HepG2 (cell line): ENCODE data around the gene CAMKV. TPM values are rescaled to one million over a fixed set of nuclear protein-coding genes. Genes with fewer than 3 reads are reported as not detected.

Source experiments
- ATAC-seq: fragments of 200-7000 bp; cut with Tn5 transposase; 3 replicates; pipeline ENCODE4 v1.9.1; 2020; ENCODE audit warnings: mild to moderate bottlenecking, moderate library complexity
- BruUV-seq: library from RNA; stranded (reverse); fragments of 400-500 nt; replicated peaks from 2 replicates; lab custom pipeline; 2021; lab: Mats Ljungman, UMichigan
- CTCF ChIA-PET: fragments of 300-600 bp; formaldehyde crosslinking; extraction: SDS; loops from one replicate; lab custom pipeline; 2021; ENCODE audit warnings: low total read pairs, inconsistent platforms, low intra/inter-chr PET ratio; lab: Yijun Ruan, JAX
- POLR2A ChIA-PET: fragments of 350-600 bp; sonication (Branson Sonifier 250); formaldehyde crosslinking; loops from one replicate; lab custom pipeline; 2020; ENCODE audit warnings: antibody characterized with exemption, inconsistent platforms; lab: Yijun Ruan, JAX
- DNase-seq: peaks from one replicate; pipeline ENCODE4 v3.0.0-alpha.2; 2015; ENCODE audit warnings: low spot score
- FAIRE-seq: peaks from 3 replicates; lab custom pipeline; 2011; peaks lifted over from hg19 to GRCh38; lab: Jason Lieb, UNC
- H2AFZ ChIP-seq: one replicate; pipeline ENCODE4 v1.6.1; 2011; ENCODE audit warnings: low read length, inconsistent platforms
- H3K27ac ChIP-seq: fragments of 300-600 bp; 3 replicates; pipeline ENCODE4 v1.8.0; 2011; ENCODE audit warnings: mixed run types, mild to moderate bottlenecking, mixed read lengths, low read length, inconsistent platforms; ENCODE audit not compliant: insufficient read depth; ENCODE audit errors: extremely low read length
- H3K27me3 ChIP-seq, 2 experiments: fragments of 200-600 bp in 1 of 2; 2 replicates in 1 of 2; 3 replicates in 1 of 2; pipeline versions ENCODE4 v1.6.0 to v1.8.0; 2011; ENCODE audit warnings: low read length in 2 of 2, mild to moderate bottlenecking in 2 of 2, moderate library complexity in 2 of 2, inconsistent platforms in 1 of 2; ENCODE audit not compliant: insufficient read depth in 2 of 2, control insufficient read depth in 1 of 2
- H3K36me3 ChIP-seq, 2 experiments: fragments of 200-600 bp in 1 of 2; replicated peaks in 1 of 2; 2 replicates in 1 of 2; 3 replicates in 1 of 2; pipeline versions ENCODE4 v1.5.1 to v1.8.0; 2011; ENCODE audit warnings: low read length in 2 of 2, inconsistent platforms in 1 of 2; ENCODE audit not compliant: insufficient read depth in 2 of 2, control insufficient read depth in 1 of 2
- H3K4me1 ChIP-seq: 2 replicates; pipeline ENCODE4 v1.5.1; 2012; ENCODE audit warnings: low read length, inconsistent platforms; ENCODE audit not compliant: insufficient read depth
- H3K4me2 ChIP-seq: 2 replicates; pipeline ENCODE4 v1.6.0; 2011; ENCODE audit warnings: low read depth, low read length, inconsistent platforms
- H3K4me3 ChIP-seq, 3 experiments: fragments of 200-600 bp in 1 of 3; sonication (generic), shearing (Covaris generic) in 1 of 3; replicated peaks in 1 of 3; 2 replicates each; pipeline ENCODE4 v1.5.1; 2011 to 2016; ENCODE audit warnings: low read length in 3 of 3, inconsistent platforms in 2 of 3, low read depth in 2 of 3, mild to moderate bottlenecking in 2 of 3, control low read depth in 1 of 3, mixed read lengths in 1 of 3; ENCODE audit not compliant: insufficient read depth in 1 of 3
- H3K79me2 ChIP-seq: one replicate; pipeline ENCODE4 v1.6.1; 2011; ENCODE audit warnings: low read length, inconsistent platforms; ENCODE audit not compliant: insufficient read depth
- H3K9ac ChIP-seq: 2 replicates; pipeline ENCODE4 v1.6.0; 2011; ENCODE audit warnings: mild to moderate bottlenecking, low read depth, low read length, inconsistent platforms; ENCODE audit not compliant: insufficient read depth
- H3K9me3 ChIP-seq: 2 replicates; pipeline ENCODE4 v1.5.1; 2012; ENCODE audit warnings: mild to moderate bottlenecking, low read length
- H4K20me1 ChIP-seq: 2 replicates; pipeline ENCODE4 v1.6.0; 2011; ENCODE audit warnings: inconsistent platforms, mild to moderate bottlenecking, low read length, moderate library complexity; ENCODE audit not compliant: insufficient read depth
- CCDC6 ChIP-seq: sonication (generic); formaldehyde crosslinking; IDR thresholded peaks from 2 replicates; pipeline ENCODE4 v1.8.1; 2022; ENCODE audit warnings: mild to moderate bottlenecking, missing genetic modification reagents, moderate library complexity
- CHD2 ChIP-seq: IDR thresholded peaks from 2 replicates; pipeline ENCODE4 v1.6.1; 2011; ENCODE audit warnings: low read depth, low read length, improper control_type of control experiment
- HMG20A ChIP-seq: IDR thresholded peaks from 2 replicates; pipeline ENCODE4 v1.6.1; 2016; ENCODE audit warnings: borderline replicate concordance
- MBD4 ChIP-seq: IDR thresholded peaks from 2 replicates; pipeline ENCODE4 v1.6.1; 2012; ENCODE audit warnings: low read length, inconsistent platforms, borderline replicate concordance
- NFYC ChIP-seq: IDR thresholded peaks from 2 replicates; pipeline ENCODE4 v1.6.1; 2016; ENCODE audit warnings: missing genetic modification reagents, missing compliant biosample characterization
- POLR2G ChIP-seq: fragments of 200-400 bp; formaldehyde crosslinking; IDR thresholded peaks from 2 replicates; pipeline ENCODE4 v1.6.1; 2018; ENCODE audit warnings: mild to moderate bottlenecking, low read depth, low read length, moderate library complexity
- SALL1 ChIP-seq: sonication (generic); formaldehyde crosslinking; IDR thresholded peaks from 2 replicates; pipeline ENCODE4 v1.8.0; 2022; ENCODE audit warnings: mild to moderate bottlenecking, missing genetic modification reagents
- ZBTB26 ChIP-seq: IDR thresholded peaks from 2 replicates; pipeline ENCODE4 v1.6.1; 2016; ENCODE audit warnings: missing compliant biosample characterization, missing genetic modification reagents, borderline replicate concordance
- ZNF292 ChIP-seq: sonication (generic); formaldehyde crosslinking; IDR thresholded peaks from 2 replicates; pipeline ENCODE4 v1.8.1; 2022; ENCODE audit warnings: mild to moderate bottlenecking, low read depth, missing genetic modification reagents, borderline replicate concordance
- ZNF350 ChIP-seq: sonication (generic); formaldehyde crosslinking; IDR thresholded peaks from 2 replicates; pipeline ENCODE4 v1.4.0; 2020; ENCODE audit warnings: mild to moderate bottlenecking, low read depth, missing genetic modification reagents, borderline replicate concordance
- ZNF567 ChIP-seq: sonication (generic); formaldehyde crosslinking; IDR thresholded peaks from 2 replicates; pipeline ENCODE4 v1.8.1; 2023; ENCODE audit warnings: mild to moderate bottlenecking, missing genetic modification reagents, borderline replicate concordance
- ZSCAN12 ChIP-seq: sonication (generic); formaldehyde crosslinking; IDR thresholded peaks from 2 replicates; pipeline ENCODE4 v1.9.0; 2021; ENCODE audit warnings: mild to moderate bottlenecking, missing genetic modification reagents
- WGBS: methylation state at CpG from one replicate; pipeline ENCODE4 v1.1.6; 2017; ENCODE audit warnings: low lambda C conversion rate; 5-methylcytosine and 5-hydroxymethylcytosine counted together
- in situ Hi-C: cut with HindIII; loops from 2 replicates; pipeline ENCODE4 v1.10.0; 2017; ENCODE audit warnings: low pct_unique_long_range_greater_than_20kb; ENCODE audit not compliant: extremely low pct_ligation_motif_present
- intact Hi-C: fragments of 100-400 bp; cut with micrococcal nuclease; formaldehyde crosslinking; loops from one replicate; pipeline ENCODE4 v1.10.0; 2022; ENCODE audit not compliant: unreplicated experiment
- polyA plus RNA-seq, 8 experiments: library from polyadenylated mRNA; depleted of rRNA in 3 of 8; stranded (reverse) in 7 of 8; unstranded in 1 of 8; fragments of >200 nt; fragmentation: Illumina TruSeq in 4 of 8; extraction: Trizol in 4 of 8; gene quantifications; 2 replicates each; pipeline versions ENCODE4 v1.2.1 to v1.2.3, GENCODE V29; 2011 to 2016; ENCODE audit warnings: low read depth in 4 of 8, missing spikeins in 1 of 8, mixed read lengths in 1 of 8; ENCODE audit not compliant: insufficient read depth in 1 of 8
- total RNA-seq, 5 experiments: library from RNA; depleted of rRNA; stranded (reverse); fragments of >200 nt; fragmentation: Illumina TruSeq; extraction: Trizol; gene quantifications; 2 replicates each; pipeline ENCODE4 v1.2.3, GENCODE V29; 2016; ENCODE audit warnings: low read depth in 1 of 5
- TF ChIP-seq, protein P1 (sequence below): sonication (generic); formaldehyde crosslinking; IDR thresholded peaks from 2 replicates; pipeline ENCODE4 v1.4.0; 2020; ENCODE audit warnings: missing genetic modification reagents
- TF ChIP-seq, protein P2 (sequence below): IDR thresholded peaks from 2 replicates; pipeline ENCODE4 v1.6.1; 2016; ENCODE audit warnings: missing genetic modification reagents, missing compliant biosample characterization
- TF ChIP-seq, protein P3 (sequence below): sonication (generic); formaldehyde crosslinking; IDR thresholded peaks from 2 replicates; pipeline ENCODE4 v1.9.0; 2022; ENCODE audit warnings: low read depth, missing genetic modification reagents
- TF ChIP-seq, protein P4 (sequence below): sonication (generic); formaldehyde crosslinking; IDR thresholded peaks from 2 replicates; pipeline ENCODE4 v1.8.0; 2022; ENCODE audit warnings: missing genetic modification reagents, mild to moderate bottlenecking, inconsistent platforms, borderline replicate concordance

CAMKV gene
- total and polyA plus RNA-seq, 2 of the 13 experiments (the other 11 are each of a cell fraction or from before 2014, with no cell fraction given) = 0.13 to 0.15 TPM

GRCh38 chr3:49844464-49845183 lies 25.1 kb downstream of the CAMKV start:
- Histone ChIP-seq H3K4me1 (peaks cover 54% of the 10 kb centered on the region), H3K9me3 (no peaks in the 10 kb centered on the region), H4K20me1 (no peaks in the 10 kb centered on the region), H3K27ac (peak overlapping the region; percentile 75), H2AFZ (no peak overlapping the region), H3K9ac (peak overlapping the region; percentile 49; the same call in 1 of the 2 replicates), H3K27me3 (no peaks in the 10 kb centered on the region), H3K4me3 (no peak overlapping the region), H3K36me3 (peaks cover 2 to 21% of the 10 kb centered on the region in 2 experiments; a peak in 2 of 5 replicates), H3K79me2 (no peaks in the 10 kb centered on the region), H3K4me2 (peak overlapping the region; percentile 28; the same call in 1 of the 2 replicates)
- POLR2A ChIA-PET = interaction anchor here (0.5 to 1.9 kb wide), 7 partner anchors 13 to 390 kb away, joined by 3 to 8 read pairs (median 4); partner anchors contain the start of genes INKA1, MON1A and RBM6
- no TSS peak for BruUV-seq
- ATAC-seq (peak; percentile 85), DNase-seq (peak; percentile 89), FAIRE-seq (peak; percentile 78)
- 55% methylated on average over 5 of the region's 5 CpGs for WGBS
- in situ Hi-C loops (loop anchor here (5.0 kb wide), 2 partner anchors 37 to 63 kb away; no protein-coding TSS in a partner anchor), intact Hi-C loops (loop anchor here (1.0 to 2.0 kb wide), 2 partner anchors 29 to 62 kb away; no protein-coding TSS in a partner anchor)
- CTCF ChIA-PET = no interaction called here
- 0 out of 2 replicates have a peak, but pooled peaks have one; percentile 23 for TF ChIP-seq ZNF350
- no peak for TF ChIP-seq ZBTB26 (CRISPR knock-in tag)
- no peak for TF ChIP-seq ZNF567 (CRISPR knock-in tag)
- TF ChIP-seq SALL1 (CRISPR knock-in tag) = peak; percentile 39; the same call in 1 of the 2 replicates
- TF ChIP-seq, protein P1, sequence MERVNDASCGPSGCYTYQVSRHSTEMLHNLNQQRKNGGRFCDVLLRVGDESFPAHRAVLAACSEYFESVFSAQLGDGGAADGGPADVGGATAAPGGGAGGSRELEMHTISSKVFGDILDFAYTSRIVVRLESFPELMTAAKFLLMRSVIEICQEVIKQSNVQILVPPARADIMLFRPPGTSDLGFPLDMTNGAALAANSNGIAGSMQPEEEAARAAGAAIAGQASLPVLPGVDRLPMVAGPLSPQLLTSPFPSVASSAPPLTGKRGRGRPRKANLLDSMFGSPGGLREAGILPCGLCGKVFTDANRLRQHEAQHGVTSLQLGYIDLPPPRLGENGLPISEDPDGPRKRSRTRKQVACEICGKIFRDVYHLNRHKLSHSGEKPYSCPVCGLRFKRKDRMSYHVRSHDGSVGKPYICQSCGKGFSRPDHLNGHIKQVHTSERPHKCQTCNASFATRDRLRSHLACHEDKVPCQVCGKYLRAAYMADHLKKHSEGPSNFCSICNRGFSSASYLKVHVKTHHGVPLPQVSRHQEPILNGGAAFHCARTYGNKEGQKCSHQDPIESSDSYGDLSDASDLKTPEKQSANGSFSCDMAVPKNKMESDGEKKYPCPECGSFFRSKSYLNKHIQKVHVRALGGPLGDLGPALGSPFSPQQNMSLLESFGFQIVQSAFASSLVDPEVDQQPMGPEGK (CRISPR knock-in tag) = peak; percentile 52; the same call in 1 of the 2 replicates
- TF ChIP-seq NFYC (CRISPR knock-in tag) = no peak
- TF ChIP-seq, protein P2, sequence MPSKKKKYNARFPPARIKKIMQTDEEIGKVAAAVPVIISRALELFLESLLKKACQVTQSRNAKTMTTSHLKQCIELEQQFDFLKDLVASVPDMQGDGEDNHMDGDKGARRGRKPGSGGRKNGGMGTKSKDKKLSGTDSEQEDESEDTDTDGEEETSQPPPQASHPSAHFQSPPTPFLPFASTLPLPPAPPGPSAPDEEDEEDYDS (CRISPR knock-in tag) = no peak
- TF ChIP-seq CCDC6 (CRISPR knock-in tag) = no peak
- no peak for TF ChIP-seq CHD2
- TF ChIP-seq, protein P3, sequence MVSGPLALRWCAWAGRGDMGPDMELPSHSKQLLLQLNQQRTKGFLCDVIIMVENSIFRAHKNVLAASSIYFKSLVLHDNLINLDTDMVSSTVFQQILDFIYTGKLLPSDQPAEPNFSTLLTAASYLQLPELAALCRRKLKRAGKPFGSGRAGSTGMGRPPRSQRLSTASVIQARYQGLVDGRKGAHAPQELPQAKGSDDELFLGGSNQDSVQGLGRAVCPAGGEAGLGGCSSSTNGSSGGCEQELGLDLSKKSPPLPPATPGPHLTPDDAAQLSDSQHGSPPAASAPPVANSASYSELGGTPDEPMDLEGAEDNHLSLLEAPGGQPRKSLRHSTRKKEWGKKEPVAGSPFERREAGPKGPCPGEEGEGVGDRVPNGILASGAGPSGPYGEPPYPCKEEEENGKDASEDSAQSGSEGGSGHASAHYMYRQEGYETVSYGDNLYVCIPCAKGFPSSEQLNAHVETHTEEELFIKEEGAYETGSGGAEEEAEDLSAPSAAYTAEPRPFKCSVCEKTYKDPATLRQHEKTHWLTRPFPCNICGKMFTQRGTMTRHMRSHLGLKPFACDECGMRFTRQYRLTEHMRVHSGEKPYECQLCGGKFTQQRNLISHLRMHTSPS (CRISPR knock-in tag) = 0 out of 2 replicates have a peak, but pooled peaks have one; percentile 37
- TF ChIP-seq ZNF292 (CRISPR knock-in tag) = no peak
- TF ChIP-seq HMG20A (CRISPR knock-in tag) = peak; percentile 33; the same call in 1 of the 2 replicates
- TF ChIP-seq POLR2G = no peak
- no peak for TF ChIP-seq MBD4
- no peak for TF ChIP-seq ZSCAN12
- TF ChIP-seq, protein P4, sequence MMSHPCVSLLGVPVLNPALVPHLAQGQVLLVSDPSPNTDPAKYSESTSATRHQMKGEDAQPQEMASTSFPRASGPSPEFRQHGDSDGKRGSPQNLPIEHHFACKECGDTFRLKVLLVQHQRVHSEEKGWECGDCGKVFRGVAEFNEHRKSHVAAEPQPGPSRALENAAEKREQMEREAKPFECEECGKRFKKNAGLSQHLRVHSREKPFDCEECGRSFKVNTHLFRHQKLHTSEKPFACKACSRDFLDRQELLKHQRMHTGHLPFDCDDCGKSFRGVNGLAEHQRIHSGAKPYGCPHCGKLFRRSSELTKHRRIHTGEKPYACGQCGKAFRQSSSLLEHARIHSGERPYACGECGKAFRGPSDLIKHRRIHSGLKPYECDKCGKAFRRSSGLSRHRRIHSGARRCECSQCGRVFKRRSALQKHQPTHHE (CRISPR knock-in tag) = no peak
